H1 (cell line): Measurements from ENCODE around the gene SNAP47. TPM values are rescaled to one million over a fixed set of nuclear protein-coding genes. Genes with fewer than 3 reads are reported as not detected.

Experiments used
- CEBPB ChIP-seq: IDR thresholded peaks from 2 replicates; pipeline ENCODE4 v1.6.1; 2012; ENCODE audit warnings: low read depth, low read length
- SAP30 ChIP-seq: fragments of 300-600 bp; sonication (generic); IDR thresholded peaks from 2 replicates; pipeline ENCODE4 v1.7.1; 2012; ENCODE audit warnings: low read length, moderate library complexity, mild to moderate bottlenecking, inconsistent platforms; ENCODE audit not compliant: insufficient read depth, insufficient replicate concordance
- SIN3A ChIP-seq, 2 experiments: IDR thresholded peaks in 1 of 2; conservative IDR thresholded peaks in 1 of 2; 2 replicates each; pipeline ENCODE4 v1.6.1; 2011 to 2012; ENCODE audit warnings: low read length in 2 of 2, improper control_type of control experiment in 1 of 2, low read depth in 1 of 2, mild to moderate bottlenecking in 1 of 2
- polyA plus RNA-seq, 7 experiments: library from polyadenylated mRNA; depleted of rRNA in 3 of 7; stranded (reverse) in 5 of 7; unstranded in 2 of 7; fragments of >200 nt in 5 of 7; fragments of 200-250 nt in 2 of 7; gene quantifications; 1 replicate in 5 of 7; 2 replicates in 1 of 7; 4 replicates in 1 of 7; pipeline versions ENCODE4 v1.2.1 to v1.2.3, GENCODE V29; 2011 to 2013; ENCODE audit warnings: missing spikeins in 2 of 7, mixed read lengths in 2 of 7
- total RNA-seq: library from RNA; stranded (reverse); fragmentation: NEBNext Ultra II Directional; extraction: Animal tissue kit (Norgen Biotek cat#: 25700); gene quantifications from 2 replicates; pipeline ENCODE4 v1.2.1, GENCODE V29; 2021
- TF ChIP-seq, protein P1 (sequence below): IDR thresholded peaks from 2 replicates; pipeline ENCODE4 v1.6.1; 2011; ENCODE audit warnings: low read length, improper control_type of control experiment

Gene SNAP47
- total and polyA plus RNA-seq, 2 of the 8 experiments (the other 6 are each of a cell fraction or from before 2014, with no cell fraction given), result 37.6 to 42.2 TPM

- no peak for TF ChIP-seq SIN3A (conservative IDR thresholded peaks at IDR 0.05 in 1 of 2, IDR thresholded peaks at IDR 0.05 in 1 of 2; ENCODE audit: low read depth in 1 of 2, low read length in 2 of 2)
- no peak for TF ChIP-seq SAP30
- TF ChIP-seq, protein P1, sequence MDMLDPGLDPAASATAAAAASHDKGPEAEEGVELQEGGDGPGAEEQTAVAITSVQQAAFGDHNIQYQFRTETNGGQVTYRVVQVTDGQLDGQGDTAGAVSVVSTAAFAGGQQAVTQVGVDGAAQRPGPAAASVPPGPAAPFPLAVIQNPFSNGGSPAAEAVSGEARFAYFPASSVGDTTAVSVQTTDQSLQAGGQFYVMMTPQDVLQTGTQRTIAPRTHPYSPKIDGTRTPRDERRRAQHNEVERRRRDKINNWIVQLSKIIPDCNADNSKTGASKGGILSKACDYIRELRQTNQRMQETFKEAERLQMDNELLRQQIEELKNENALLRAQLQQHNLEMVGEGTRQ, result no peak
- no peak for TF ChIP-seq CEBPB
Observed at GRCh38 chr1:227748496-227749182, 13.4 kb downstream of the SNAP47 start (continued).
